Duodenal mucosa (tissue), 2 donors: Measurements from ENCODE around the gene ZNF182.
"Not testable (repeated sequence)": the region's sequence is repeated elsewhere in the genome, so short reads cannot be mapped to it uniquely, and the experiment has no call there.

Experiments used
- H3K27ac ChIP-seq: one replicate; pipeline ENCODE4 v1.7.0; 2013; ENCODE audit warnings: low read depth, low read length
- H3K27me3 ChIP-seq, 2 donors: one replicate each; pipeline ENCODE4 v1.7.0; 2013; ENCODE audit warnings: low read length in 2 of 2, control low read depth in 1 of 2; ENCODE audit not compliant: insufficient read depth in 2 of 2, control insufficient read depth in 1 of 2
- H3K36me3 ChIP-seq, 2 donors: one replicate each; pipeline ENCODE4 v1.7.0; 2013; ENCODE audit warnings: low read length in 2 of 2, control low read depth in 1 of 2; ENCODE audit not compliant: insufficient read depth in 2 of 2, control insufficient read depth in 1 of 2
- H3K4me1 ChIP-seq, 2 donors: one replicate each; pipeline ENCODE4 v1.7.0; 2013; ENCODE audit warnings: low read length in 2 of 2, control low read depth in 1 of 2; ENCODE audit not compliant: insufficient read depth in 2 of 2, control insufficient read depth in 1 of 2
- H3K4me3 ChIP-seq, 2 donors: one replicate each; pipeline ENCODE4 v1.7.0; 2013; ENCODE audit warnings: low read length in 2 of 2, low read depth in 1 of 2
- H3K9ac ChIP-seq, 2 donors: one replicate each; pipeline ENCODE4 v1.7.0; 2013; ENCODE audit warnings: low read length in 2 of 2, low read depth in 1 of 2
- H3K9me3 ChIP-seq, 2 donors: one replicate each; pipeline ENCODE4 v1.7.0; 2013; ENCODE audit warnings: low read length in 2 of 2, control low read depth in 1 of 2; ENCODE audit not compliant: control insufficient read depth in 1 of 2

The ZNF182 gene

DNA sequence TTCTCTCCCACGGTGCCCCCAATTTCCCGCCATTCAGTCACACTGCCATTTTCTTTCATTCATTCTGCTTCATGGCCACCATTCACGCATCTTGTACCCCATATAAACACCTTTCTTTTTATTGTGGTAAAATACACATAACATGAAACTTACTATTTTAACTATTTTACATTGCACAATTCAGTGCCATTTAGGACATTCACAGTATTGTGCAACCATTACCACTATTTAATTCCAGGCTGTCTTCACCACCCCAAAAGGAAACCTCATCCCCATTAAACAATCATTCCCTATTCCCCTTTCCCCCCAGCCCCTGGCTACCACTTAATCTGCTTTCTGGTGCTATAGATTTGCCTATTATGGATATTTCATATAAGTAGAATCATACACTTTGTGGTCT is 18.9 kb upstream of the ZNF182 start:
- Histone ChIP-seq H3K4me3 (no peak overlapping the region), H3K4me1 (no peaks in the 10 kb centered on the region), H3K27ac (no peak overlapping the region), H3K27me3 (no peaks in the 10 kb centered on the region), H3K9ac (no peak overlapping the region), H3K36me3 (no peaks in the 10 kb centered on the region), H3K9me3 (no peaks in the 10 kb centered on the region)

DNA sequence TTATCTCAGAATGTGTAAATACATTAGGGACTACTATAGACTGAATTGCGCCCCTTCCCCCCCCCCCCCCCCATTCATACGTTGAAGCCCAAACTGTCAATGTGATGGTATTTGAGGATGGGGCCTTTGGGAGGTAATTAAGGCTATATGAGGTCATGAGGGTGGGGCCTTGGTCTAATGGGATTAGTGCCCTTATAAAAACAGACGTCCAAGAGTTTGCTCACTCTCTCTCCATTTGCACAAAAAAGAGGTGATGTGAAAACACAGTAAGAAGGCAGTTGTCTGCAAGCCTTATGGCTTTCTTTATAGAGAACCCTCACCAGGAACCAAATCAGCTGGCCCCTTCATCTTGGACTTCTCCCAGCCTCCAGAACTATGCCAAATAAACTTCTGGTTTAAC is 18.3 kb upstream of the ZNF182 start:
- Histone ChIP-seq H3K27ac (no peak overlapping the region), H3K9me3 (no peaks in the 10 kb centered on the region), H3K9ac (no peak overlapping the region), H3K4me3 (no peak overlapping the region), H3K4me1 (no peaks in the 10 kb centered on the region), H3K36me3 (no peaks in the 10 kb centered on the region), H3K27me3 (no peaks in the 10 kb centered on the region)

GRCh38 chrX:48021026-48021900 is 17.5 kb upstream of the ZNF182 start:
- peak overlapping the region; percentile 78 to 79 for H3K4me3 ChIP-seq
- no peaks in the 10 kb centered on the region for H3K27me3 ChIP-seq
- H3K9me3 ChIP-seq, result no peaks in the 10 kb centered on the region
- H3K36me3 ChIP-seq, result no peaks in the 10 kb centered on the region
- no peaks in the 10 kb centered on the region for H3K4me1 ChIP-seq
- peak overlapping the region; percentile 75 to 79 for H3K9ac ChIP-seq
- H3K27ac ChIP-seq, result peak overlapping the region; percentile 75

DNA sequence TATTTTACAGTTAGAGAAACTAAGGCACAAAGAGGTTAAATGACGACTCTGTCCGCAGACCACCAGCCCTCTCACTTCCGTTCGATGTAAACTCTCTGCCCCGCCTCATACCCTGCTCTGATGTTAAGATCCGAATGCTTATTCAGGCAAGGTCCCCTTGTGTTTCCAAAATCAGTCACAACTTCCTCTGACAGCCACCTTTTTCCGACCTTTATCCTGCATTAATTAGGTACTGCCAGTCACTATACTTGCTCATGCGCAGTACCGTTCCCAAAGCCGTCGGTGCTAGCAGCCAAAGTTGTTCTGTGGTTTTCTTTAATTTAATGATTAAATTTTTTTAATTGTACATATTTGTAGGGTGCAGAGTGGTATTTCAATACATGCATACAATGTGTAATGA is 16.7 kb upstream of the ZNF182 start:
- not testable (repeated sequence) for H3K27me3 ChIP-seq, H3K9me3 ChIP-seq, H3K36me3 ChIP-seq, H3K27ac ChIP-seq, H3K4me1 ChIP-seq
- peak overlapping the region in 1 of 2 donors; percentile 75 for H3K9ac ChIP-seq
- peak overlapping the region; percentile 78 to 79 for H3K4me3 ChIP-seq

DNA sequence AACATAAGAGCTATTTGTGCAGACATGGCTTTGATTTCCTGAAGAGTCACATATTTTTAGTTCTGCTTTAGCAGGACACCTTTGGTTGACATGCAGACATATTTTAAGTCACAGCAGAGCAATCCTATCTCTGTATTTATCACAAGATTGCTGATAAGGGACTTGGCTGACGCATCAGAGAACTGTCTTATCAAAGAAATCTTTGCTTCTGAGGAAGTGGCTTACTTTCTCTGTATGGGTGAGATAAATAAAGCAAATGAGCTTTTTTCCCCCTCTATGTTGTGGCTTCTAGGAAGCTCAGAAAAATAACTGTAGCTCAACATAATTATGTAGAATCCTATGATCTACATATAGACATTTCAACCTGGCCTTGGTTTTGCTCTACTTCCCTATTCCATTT is 16.1 kb upstream of the ZNF182 start:
- not testable (repeated sequence) for H3K4me3 ChIP-seq, H3K27me3 ChIP-seq, H3K36me3 ChIP-seq, H3K27ac ChIP-seq, H3K4me1 ChIP-seq, H3K9ac ChIP-seq, H3K9me3 ChIP-seq

GRCh38 chrX:48016583-48017310 is 13.0 kb upstream of the ZNF182 start:
- not testable (repeated sequence) for H3K9me3 ChIP-seq

GRCh38 chrX:48009445-48009960 is 5.7 kb upstream of the ZNF182 start:
- not testable (repeated sequence) for H3K36me3 ChIP-seq, H3K27me3 ChIP-seq, H3K27ac ChIP-seq, H3K4me1 ChIP-seq, H3K9ac ChIP-seq, H3K4me3 ChIP-seq, H3K9me3 ChIP-seq

More at GRCh38 chrX:48016583-48017310, 13.0 kb upstream of the ZNF182 start:
- H3K27ac ChIP-seq, H3K4me3 ChIP-seq, H3K4me1 ChIP-seq, H3K36me3 ChIP-seq, H3K9ac ChIP-seq, H3K27me3 ChIP-seq: not testable (repeated sequence)

- H3K36me3 ChIP-seq, H3K9ac ChIP-seq, H3K27ac ChIP-seq, H3K27me3 ChIP-seq, H3K4me1 ChIP-seq, H3K4me3 ChIP-seq, H3K9me3 ChIP-seq: not testable (repeated sequence)
Observed at GRCh38 chrX:48006688-48007087, 2.9 kb upstream of the ZNF182 start, which contains the start of gene SPACA5. SPACA5 (plus strand) TSS chrX:48006988; CDS start chrX:48007803, 815 bp downstream.

GRCh38 chrX:48003367-48003757 is 427 bp downstream of the ZNF182 start:
- H3K4me1 ChIP-seq, result peaks cover 0 to 6% of the 10 kb centered on the region in 2 donors
- H3K4me3 ChIP-seq, result peak overlapping the region; percentile 86 to 87
- H3K27me3 ChIP-seq, result no peaks in the 10 kb centered on the region
- peak overlapping the region; percentile 64 to 77 for H3K9ac ChIP-seq
- no peak overlapping the region for H3K27ac ChIP-seq
- no peaks in the 10 kb centered on the region for H3K9me3 ChIP-seq
- H3K36me3 ChIP-seq, result peaks cover 0 to 4% of the 10 kb centered on the region in 2 donors

DNA sequence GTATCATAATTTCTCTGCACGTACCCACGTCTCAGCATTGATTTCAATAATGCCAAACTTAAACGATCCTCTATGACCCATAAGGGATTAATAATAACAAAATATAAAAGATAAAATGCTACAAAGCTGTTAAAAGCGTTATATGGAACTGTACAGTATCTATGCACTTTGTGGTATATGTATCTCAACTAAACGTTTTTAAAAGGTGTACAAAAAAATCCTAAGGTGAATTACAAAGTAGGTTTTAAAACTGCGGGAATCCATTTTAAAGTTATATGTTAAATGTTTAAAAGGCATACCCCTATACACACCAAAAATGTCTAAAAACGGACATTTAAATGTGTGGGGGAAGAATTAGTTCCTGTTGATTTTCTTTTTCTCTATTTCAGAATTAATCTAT is 860 bp downstream of the ZNF182 start:
- no peaks in the 10 kb centered on the region for H3K27me3 ChIP-seq
- no peak overlapping the region for H3K27ac ChIP-seq
- peaks cover 0 to 4% of the 10 kb centered on the region in 2 donors for H3K36me3 ChIP-seq
- H3K9me3 ChIP-seq, result no peaks in the 10 kb centered on the region
- H3K4me1 ChIP-seq, result peaks cover 0 to 6% of the 10 kb centered on the region in 2 donors
- H3K9ac ChIP-seq, result no peak overlapping the region
- peak overlapping the region in 1 of 2 donors; percentile 86 for H3K4me3 ChIP-seq
